NB4 (cell line): Measurements from ENCODE around the gene RTF2.

Experiments used
- POLR2A ChIP-seq: IDR thresholded peaks from 2 replicates; pipeline ENCODE4 v1.6.1; 2011; ENCODE audit warnings: mild to moderate bottlenecking; ENCODE audit not compliant: insufficient read length; ENCODE audit errors: extremely low read depth
- TF ChIP-seq, protein P1 (sequence below): IDR thresholded peaks from one replicate; pipeline ENCODE4 v1.5.1; 2012; ENCODE audit warnings: low read depth, low read length

DNA sequence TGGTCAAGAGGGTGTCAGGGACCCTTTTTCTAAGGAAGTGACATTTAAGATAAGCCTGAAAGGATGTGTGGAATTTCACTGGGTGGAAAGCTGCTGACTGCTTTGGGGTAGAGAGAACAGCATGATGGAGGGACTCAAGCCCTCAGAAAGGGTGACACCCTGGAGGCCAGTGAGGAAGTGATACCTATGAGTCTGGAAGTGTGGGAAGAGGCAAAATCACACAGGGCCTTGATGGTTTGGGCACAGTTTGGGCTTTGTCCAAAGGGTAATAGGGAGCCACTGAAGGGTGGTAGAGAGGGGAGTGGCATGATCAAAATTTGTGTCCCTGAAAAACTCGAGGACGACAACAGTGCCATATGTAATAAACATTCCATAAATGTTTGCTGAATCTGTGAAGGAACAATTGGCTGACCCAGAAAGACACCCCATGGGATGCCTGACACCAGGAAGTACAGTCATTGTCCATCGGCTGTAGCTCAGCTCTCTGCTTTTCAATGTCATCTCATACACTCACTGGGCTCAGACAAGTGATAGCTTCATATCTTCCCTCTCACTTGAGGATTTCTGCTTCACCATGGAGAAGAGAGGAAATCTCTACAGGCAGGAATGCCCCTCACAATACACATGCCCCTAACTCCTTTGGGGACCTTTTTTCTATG lies 35.1 kb upstream of the RTF2 start:
- no peak for TF ChIP-seq POLR2A
- TF ChIP-seq, protein P1, sequence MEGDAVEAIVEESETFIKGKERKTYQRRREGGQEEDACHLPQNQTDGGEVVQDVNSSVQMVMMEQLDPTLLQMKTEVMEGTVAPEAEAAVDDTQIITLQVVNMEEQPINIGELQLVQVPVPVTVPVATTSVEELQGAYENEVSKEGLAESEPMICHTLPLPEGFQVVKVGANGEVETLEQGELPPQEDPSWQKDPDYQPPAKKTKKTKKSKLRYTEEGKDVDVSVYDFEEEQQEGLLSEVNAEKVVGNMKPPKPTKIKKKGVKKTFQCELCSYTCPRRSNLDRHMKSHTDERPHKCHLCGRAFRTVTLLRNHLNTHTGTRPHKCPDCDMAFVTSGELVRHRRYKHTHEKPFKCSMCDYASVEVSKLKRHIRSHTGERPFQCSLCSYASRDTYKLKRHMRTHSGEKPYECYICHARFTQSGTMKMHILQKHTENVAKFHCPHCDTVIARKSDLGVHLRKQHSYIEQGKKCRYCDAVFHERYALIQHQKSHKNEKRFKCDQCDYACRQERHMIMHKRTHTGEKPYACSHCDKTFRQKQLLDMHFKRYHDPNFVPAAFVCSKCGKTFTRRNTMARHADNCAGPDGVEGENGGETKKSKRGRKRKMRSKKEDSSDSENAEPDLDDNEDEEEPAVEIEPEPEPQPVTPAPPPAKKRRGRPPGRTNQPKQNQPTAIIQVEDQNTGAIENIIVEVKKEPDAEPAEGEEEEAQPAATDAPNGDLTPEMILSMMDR = no peak
